Activated CD4-positive, alpha-beta T cell treated with anti-CD3 and anti-CD28 coated beads for 36 hours (primary cell): ENCODE measurements around the gene OBSCN. TPM values are rescaled to one million over a fixed set of nuclear protein-coding genes. Genes with fewer than 3 reads are reported as not detected.
A peak's percentile ranks its signal among the peaks of the same experiment; 100 is the strongest.

Experiments used
- ATAC-seq: fragments of 200-7000 bp; cut with Tn5 transposase; one replicate; pipeline ENCODE4 v1.10.0; 2021; ENCODE audit warnings: mild to moderate bottlenecking, moderate library complexity
- CTCF ChIA-PET: fragments of 350-600 bp; sonication (Branson Sonifier 250); formaldehyde crosslinking; loops from one replicate; lab custom pipeline; 2021; ENCODE audit warnings: antibody characterized with exemption; lab: Charles Lee
- POLR2A ChIA-PET: fragments of 350-600 bp; sonication (Branson Sonifier 250); formaldehyde crosslinking; loops from one replicate; lab custom pipeline; 2021; ENCODE audit warnings: antibody characterized with exemption, inconsistent platforms; lab: Charles Lee
- DNase-seq: peaks from one replicate; pipeline ENCODE4 v3.0.0-alpha.2; 2020
- H3K27ac Mint-ChIP-seq: one replicate; pipeline ENCODE4 v1.8.0; 2021; ENCODE audit warnings: mixed read lengths
- H3K27me3 Mint-ChIP-seq: one replicate; pipeline ENCODE4 v1.8.0; 2021; ENCODE audit warnings: mixed read lengths
- H3K36me3 Mint-ChIP-seq: one replicate; pipeline ENCODE4 v1.8.0; 2021; ENCODE audit warnings: low read depth, mixed read lengths
- H3K4me1 Mint-ChIP-seq: one replicate; pipeline ENCODE4 v1.8.0; 2021; ENCODE audit warnings: mixed read lengths
- H3K4me3 Mint-ChIP-seq: one replicate; pipeline ENCODE4 v1.8.0; 2021; ENCODE audit warnings: mild to moderate bottlenecking, moderate library complexity, mixed read lengths
- H3K9me3 Mint-ChIP-seq: one replicate; pipeline ENCODE4 v1.8.0; 2021; ENCODE audit warnings: low read depth, mixed read lengths
- intact Hi-C, 2 experiments: fragments of 100-400 bp; cut with DNase I in 1 of 2; cut with micrococcal nuclease in 1 of 2; formaldehyde crosslinking; loops; one replicate each; pipeline versions ENCODE4 v1.14.2 to v1.15.1; 2022 to 2024; cut with DNase I, micrococcal nuclease
- total RNA-seq, 2 experiments: library from RNA; stranded (reverse); gene quantifications; one replicate each; pipeline ENCODE4 v1.2.3, GENCODE V29; 2021

OBSCN gene
- total RNA-seq, 2 experiments from 2014 or later: 20.0 to 20.5 TPM

DNA sequence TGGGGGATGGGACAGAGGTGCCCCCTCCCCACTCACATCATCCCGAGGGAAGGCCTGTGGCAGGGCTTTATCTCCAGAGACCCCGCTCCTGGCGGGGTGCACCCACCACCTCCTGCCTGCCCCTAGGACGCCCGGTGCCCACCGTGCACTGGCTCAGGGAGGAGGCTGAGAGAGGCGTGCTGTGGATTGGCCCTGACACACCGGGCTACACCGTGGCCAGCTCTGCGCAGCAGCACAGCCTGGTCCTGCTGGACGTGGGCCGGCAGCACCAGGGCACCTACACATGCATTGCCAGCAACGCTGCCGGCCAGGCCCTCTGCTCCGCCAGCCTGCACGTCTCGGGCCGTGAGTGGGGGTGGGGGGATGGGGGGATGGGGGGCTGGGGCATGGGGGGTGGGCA lies 127.1 kb downstream of the OBSCN start:
- Mint-ChIP-seq H3K4me3 (no peak overlapping the region), H3K9me3 (no peaks in the 10 kb centered on the region), H3K4me1 (no peaks in the 10 kb centered on the region), H3K36me3 (peaks cover 5% of the 10 kb centered on the region), H3K27ac (no peak overlapping the region), H3K27me3 (no peaks in the 10 kb centered on the region)
- intact Hi-C loops: no loop called here
- ChIA-PET CTCF (no interaction called here), POLR2A (no interaction called here)
- ATAC-seq (no peak), DNase-seq (no peak)

DNA sequence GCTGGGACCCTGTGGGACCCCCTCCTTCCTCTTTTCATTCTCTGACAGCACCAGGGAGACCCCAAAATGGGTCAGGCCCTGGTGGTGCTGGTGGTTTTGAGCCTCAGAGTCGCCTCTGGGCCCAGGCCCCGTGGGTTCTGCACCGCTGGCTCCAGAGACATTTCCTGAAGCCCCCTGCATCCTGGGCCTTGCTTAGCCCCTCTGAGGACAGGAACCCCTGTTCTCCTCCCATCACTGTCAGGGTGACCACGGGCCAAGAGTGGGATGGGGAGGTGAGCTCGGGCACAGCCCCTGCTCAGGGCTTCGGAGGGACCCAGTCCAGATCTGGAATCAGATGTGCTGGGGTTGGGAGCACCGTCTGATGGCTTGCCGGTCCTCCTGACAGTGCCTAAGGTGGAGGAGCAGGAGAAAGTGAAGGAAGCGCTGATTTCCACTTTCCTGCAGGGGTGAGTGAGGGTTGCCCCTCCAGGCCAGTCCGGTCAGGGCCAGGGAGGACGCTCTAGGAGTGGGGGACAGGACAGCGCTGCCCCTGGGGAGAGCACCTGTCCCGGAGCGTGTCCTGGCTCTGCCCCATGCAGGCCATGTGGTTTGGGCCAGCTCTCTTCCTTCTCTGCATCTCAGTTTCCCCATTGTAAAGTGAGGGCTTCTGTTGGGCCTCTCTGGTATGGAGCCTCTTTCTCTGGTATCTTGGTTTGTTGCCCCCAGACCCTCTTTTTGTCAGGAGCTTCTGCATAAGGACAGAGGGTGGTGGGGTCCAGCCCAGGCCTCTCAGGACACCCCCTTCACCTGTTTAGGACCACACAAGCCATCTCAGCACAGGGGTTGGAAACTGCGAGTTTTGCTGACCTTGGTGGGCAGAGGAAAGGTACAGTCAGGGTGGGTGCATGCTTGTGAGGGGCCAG lies 127.8 kb downstream of the OBSCN start:
- H3K36me3 Mint-ChIP-seq: peaks cover 5% of the 10 kb centered on the region
- DNase-seq: no peak
- POLR2A ChIA-PET: no interaction called here
- no peaks in the 10 kb centered on the region for H3K4me1 Mint-ChIP-seq
- ATAC-seq: no peak
- intact Hi-C loops: no loop called here
- H3K27me3 Mint-ChIP-seq: no peaks in the 10 kb centered on the region
- no peak overlapping the region for H3K27ac Mint-ChIP-seq
- CTCF ChIA-PET: no interaction called here
- H3K4me3 Mint-ChIP-seq: no peak overlapping the region
- no peaks in the 10 kb centered on the region for H3K9me3 Mint-ChIP-seq

DNA sequence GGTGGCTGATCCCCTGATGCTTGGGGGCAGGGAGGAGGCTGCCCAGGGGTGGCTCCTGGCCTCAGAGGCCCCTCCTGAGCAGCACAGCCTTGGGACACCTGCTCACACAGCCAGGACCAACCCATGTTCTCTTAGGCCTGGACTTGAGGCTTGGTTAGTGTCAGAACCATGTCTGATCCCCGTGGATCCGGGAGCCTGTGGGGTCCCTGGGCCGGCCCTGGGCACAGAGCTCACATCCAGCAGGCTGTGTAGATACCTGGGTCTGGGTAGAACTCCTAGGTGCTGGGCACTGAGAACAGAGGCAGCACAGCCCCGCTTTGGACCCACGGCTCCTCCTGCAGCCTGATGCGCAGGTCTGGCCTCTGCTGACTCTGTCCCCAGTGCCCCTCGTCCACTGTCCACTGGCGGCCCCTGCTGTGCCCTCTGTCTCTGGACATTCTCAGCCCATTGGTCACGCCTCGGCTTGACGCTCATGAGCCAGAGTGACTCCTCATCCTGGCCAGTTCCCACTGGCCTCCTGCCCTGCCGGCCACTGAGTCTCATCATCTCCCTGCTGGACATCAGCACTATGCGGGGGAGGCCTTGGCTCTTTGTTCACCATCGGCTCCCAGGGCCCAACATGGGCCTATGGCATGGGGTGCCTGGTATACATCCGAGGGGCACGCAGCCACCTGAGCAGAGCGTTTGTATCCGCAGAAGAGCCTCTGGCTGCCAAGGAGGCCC lies 128.6 kb downstream of the OBSCN start:
- Mint-ChIP-seq H3K4me1 (no peaks in the 10 kb centered on the region), H3K27ac (no peak overlapping the region), H3K36me3 (peaks cover 5% of the 10 kb centered on the region), H3K4me3 (no peak overlapping the region), H3K27me3 (no peaks in the 10 kb centered on the region), H3K9me3 (no peaks in the 10 kb centered on the region)
- ATAC-seq: no peak
- intact Hi-C loops: no loop called here
- CTCF ChIA-PET: no interaction called here
- POLR2A ChIA-PET: no interaction called here
- no peak for DNase-seq

DNA sequence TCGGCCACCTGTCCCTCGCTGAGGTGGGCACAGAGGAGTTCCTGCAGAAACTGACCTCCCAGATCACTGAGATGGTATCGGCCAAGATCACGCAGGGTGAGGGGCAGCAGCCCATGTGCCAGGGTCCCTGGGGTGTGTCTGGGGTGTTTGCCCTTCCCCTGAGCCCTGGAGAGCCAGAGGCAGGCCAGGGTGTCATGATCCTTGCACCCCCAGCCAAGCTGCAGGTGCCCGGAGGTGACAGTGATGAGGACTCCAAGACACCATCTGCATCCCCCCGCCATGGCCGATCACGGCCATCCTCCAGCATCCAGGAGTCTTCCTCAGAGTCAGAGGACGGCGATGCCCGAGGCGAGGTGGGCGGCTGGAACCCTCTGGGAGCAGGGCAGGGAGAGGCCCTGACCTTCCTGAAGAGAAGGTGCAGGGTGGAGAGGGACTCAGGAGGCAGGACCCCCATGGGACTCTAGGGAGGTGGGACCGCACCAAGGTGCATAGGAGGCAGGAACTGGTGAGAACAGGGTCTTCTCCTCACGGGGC lies 129.3 kb downstream of the OBSCN start:
- ChIA-PET POLR2A (no interaction called here), CTCF (no interaction called here)
- Mint-ChIP-seq H3K27ac (no peak overlapping the region), H3K4me3 (no peak overlapping the region), H3K4me1 (no peaks in the 10 kb centered on the region), H3K36me3 (peaks cover 5% of the 10 kb centered on the region), H3K9me3 (no peaks in the 10 kb centered on the region), H3K27me3 (no peaks in the 10 kb centered on the region)
- ATAC-seq (no peak), DNase-seq (no peak)
- intact Hi-C loops: no loop called here

DNA sequence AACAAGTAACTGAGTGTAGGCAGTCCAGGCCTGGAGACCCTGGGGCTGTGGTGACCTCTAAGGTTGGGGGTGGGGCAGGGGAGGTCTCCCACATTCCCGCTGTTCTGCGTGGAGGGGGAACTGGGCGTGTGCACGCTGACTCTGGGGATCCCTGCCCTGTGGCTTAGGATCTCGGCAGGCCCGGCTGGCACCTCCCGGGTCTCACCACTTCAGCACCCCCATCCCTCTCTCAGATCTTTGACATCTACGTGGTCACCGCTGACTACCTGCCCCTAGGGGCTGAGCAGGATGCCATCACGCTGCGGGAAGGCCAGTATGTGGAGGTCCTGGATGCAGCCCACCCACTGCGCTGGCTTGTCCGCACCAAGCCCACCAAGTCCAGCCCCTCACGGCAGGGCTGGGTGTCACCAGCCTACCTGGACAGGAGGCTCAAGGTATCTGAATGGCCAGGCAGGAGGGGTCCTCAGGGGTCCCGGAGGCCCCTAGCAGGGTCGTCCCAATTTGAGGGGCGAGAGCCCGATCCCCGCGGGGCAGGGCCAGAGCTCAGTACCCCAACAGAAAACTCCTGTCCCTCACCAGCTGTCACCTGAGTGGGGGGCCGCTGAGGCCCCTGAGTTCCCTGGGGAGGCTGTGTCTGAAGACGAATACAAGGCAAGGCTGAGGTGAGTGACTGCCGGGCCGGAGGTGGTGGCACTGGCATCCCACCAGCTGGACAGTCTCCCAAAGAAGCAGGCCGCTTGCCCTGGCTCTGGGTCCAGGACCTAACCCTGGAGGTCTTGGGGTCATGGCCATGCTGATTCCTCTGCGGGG lies 130.1 kb downstream of the OBSCN start:
- H3K4me3 Mint-ChIP-seq: no peak overlapping the region
- no peak overlapping the region for H3K27ac Mint-ChIP-seq
- ChIA-PET CTCF (no interaction called here), POLR2A (no interaction called here)
- ATAC-seq: no peak
- peaks cover 5% of the 10 kb centered on the region for H3K36me3 Mint-ChIP-seq
- no peaks in the 10 kb centered on the region for H3K27me3 Mint-ChIP-seq
- intact Hi-C loops: no loop called here
- H3K4me1 Mint-ChIP-seq: no peaks in the 10 kb centered on the region
- peak; percentile 3 for DNase-seq
- no peaks in the 10 kb centered on the region for H3K9me3 Mint-ChIP-seq

DNA sequence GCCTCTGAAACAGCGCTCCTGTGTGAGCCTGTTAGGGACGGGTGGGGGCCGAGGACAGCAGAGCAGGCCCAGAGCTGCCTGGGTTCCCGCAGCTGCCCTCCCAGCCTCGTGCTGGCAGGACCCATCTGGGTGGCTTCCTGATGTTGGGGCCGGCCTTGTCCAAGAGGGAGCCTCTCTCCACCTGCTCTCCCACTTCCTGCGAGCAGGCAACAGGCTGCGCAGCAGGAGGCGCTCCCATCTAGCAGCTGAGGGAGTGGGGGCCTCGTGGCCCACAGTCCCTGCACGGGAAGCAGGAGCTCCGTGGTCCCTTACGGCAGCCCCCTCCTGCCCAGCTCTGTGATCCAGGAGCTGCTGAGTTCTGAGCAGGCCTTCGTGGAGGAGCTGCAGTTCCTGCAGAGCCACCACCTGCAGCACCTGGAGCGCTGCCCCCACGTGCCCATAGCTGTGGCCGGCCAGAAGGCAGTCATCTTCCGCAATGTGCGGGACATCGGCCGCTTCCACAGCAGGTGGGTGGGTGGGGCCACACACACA lies 130.7 kb downstream of the OBSCN start:
- H3K9me3 Mint-ChIP-seq: peaks cover under 1% of the 10 kb centered on the region
- no peak overlapping the region for H3K4me3 Mint-ChIP-seq
- H3K27me3 Mint-ChIP-seq: no peaks in the 10 kb centered on the region
- ATAC-seq (no peak), DNase-seq (peak; percentile 2)
- ChIA-PET CTCF (no interaction called here), POLR2A (no interaction called here)
- intact Hi-C loops: no loop called here
- H3K27ac Mint-ChIP-seq: no peak overlapping the region
- peaks cover 9% of the 10 kb centered on the region for H3K36me3 Mint-ChIP-seq
- no peaks in the 10 kb centered on the region for H3K4me1 Mint-ChIP-seq

DNA sequence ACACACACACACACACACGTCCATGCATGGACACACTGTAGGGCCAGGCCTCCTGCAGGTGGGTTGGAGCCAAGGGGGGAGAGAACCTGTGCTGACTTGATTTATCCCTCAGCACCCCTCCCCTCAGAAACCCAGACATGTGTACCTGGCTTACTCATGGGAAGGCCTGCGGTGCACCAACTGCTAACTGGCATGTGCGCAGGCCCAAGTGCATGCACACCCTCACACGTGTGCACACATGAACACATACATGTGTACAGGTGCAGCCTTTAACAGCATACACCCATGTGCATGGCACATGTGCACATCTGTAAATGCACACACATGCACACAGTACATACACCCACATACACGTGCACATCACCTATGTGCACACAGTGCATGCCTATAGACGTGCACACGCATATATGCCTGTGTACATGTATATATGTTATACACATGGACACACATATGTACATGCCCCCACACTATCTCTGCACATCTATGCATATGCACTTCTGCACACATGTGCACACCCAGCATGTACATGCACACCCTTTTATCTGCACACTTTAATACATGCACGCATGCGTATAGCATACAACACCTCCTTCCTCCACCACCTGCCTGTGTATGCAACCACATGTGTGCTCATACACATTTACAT lies 131.3 kb downstream of the OBSCN start:
- CTCF ChIA-PET: no interaction called here
- no peaks in the 10 kb centered on the region for H3K27me3 Mint-ChIP-seq
- H3K36me3 Mint-ChIP-seq: peaks cover 15% of the 10 kb centered on the region
- no peak overlapping the region for H3K4me3 Mint-ChIP-seq
- no peaks in the 10 kb centered on the region for H3K4me1 Mint-ChIP-seq
- POLR2A ChIA-PET: no interaction called here
- intact Hi-C loops: no loop called here
- peaks cover 6% of the 10 kb centered on the region for H3K9me3 Mint-ChIP-seq
- DNase-seq (no peak), ATAC-seq (no peak)
- no peak overlapping the region for H3K27ac Mint-ChIP-seq

DNA sequence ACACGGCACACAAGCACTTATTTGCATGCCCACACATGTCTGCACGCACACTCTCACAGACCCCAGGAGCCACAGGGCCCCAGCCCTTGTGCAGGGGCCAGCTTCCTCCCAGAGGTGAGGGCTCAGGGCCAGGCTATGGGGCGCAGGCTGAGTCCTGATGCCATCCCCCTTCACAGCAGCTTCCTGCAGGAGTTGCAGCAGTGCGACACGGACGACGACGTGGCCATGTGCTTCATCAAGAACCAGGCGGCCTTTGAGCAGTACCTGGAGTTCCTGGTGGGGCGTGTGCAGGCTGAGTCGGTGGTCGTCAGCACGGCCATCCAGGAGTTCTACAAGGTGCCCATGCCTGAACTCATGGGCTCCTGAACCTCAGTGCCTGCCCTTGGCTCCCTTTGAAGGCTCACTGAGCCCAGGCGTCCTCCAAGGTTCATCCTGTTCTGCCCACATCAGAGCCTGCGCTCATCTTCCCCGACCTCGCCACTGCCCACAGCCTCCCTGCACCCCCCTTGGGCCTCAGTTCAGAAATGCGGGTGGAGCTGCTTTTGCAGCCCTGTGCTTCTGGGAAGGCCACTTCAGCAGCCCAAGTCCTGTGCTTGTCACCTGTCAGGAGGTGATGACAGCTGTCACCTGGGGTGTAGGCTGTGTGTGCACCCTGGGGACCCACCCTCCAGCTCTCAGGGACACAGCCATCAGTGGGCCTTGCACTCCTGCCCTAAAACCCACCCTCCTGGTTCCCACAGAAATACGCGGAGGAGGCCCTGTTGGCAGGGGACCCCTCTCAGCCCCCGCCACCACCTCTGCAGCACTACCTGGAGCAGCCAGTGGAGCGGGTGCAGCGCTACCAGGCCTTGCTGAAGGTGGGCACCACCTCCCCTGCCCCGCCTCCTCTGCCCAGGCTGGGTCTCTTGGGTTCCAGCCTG lies 132.2 kb downstream of the OBSCN start:
- no peak for ATAC-seq
- peaks cover 19% of the 10 kb centered on the region for H3K36me3 Mint-ChIP-seq
- no peak overlapping the region for H3K4me3 Mint-ChIP-seq
- H3K27me3 Mint-ChIP-seq: no peaks in the 10 kb centered on the region
- DNase-seq: peak; percentile 3
- ChIA-PET POLR2A (no interaction called here), CTCF (no interaction called here)
- H3K9me3 Mint-ChIP-seq: peaks cover 7% of the 10 kb centered on the region
- H3K27ac Mint-ChIP-seq: no peak overlapping the region
- no peaks in the 10 kb centered on the region for H3K4me1 Mint-ChIP-seq
- intact Hi-C loops: no loop called here

DNA sequence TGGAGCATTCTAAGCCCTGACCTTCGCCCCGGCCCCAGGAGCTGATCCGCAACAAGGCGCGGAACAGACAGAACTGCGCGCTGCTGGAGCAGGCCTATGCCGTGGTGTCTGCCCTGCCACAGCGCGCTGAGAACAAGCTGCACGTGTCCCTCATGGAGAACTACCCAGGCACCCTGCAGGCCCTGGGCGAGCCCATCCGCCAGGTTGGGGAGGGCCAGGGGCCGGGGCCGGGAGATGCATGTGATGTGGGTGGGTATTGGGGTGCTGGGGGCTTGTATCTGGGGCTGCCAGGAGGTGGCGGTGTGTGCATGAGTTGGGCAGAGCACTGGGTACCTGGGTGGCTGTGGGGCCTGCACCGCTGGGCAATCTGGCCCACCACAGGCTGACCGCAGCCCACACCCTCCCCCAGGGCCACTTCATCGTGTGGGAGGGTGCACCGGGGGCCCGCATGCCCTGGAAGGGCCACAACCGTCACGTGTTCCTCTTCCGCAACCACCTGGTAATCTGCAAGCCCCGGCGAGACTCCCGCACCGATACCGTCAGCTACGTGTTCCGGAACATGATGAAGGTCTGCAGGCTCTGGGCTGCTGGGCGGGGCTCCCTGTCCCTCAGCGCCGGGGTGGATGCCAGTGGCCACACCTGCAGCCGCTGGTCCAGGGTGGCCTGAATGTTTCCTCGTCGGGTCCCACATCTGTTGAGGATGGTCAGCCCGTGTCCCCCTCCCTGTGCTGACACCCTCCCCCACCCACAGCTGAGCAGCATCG lies 133.0 kb downstream of the OBSCN start:
- intact Hi-C loops: no loop called here
- ChIA-PET CTCF (no interaction called here), POLR2A (no interaction called here)

DNA sequence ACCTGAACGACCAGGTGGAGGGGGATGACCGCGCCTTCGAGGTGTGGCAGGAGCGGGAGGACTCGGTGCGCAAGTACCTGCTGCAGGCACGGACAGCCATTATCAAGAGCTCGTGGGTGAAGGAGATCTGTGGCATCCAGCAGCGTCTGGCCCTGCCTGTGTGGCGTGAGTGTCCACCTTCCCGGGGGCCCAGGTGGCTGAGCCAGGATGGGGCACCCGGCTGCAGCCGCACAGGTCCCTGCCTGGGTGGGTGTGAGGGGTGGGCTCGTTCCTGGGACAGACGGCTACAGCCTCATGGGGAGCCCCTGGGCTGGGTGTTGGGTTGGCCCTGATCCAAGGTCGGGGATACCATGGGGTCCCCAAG lies 133.6 kb downstream of the OBSCN start:
- ChIA-PET CTCF (no interaction called here), POLR2A (no interaction called here)
- DNase-seq (no peak), ATAC-seq (no peak)
- no peak overlapping the region for H3K27ac Mint-ChIP-seq
- H3K4me1 Mint-ChIP-seq: no peaks in the 10 kb centered on the region
- H3K36me3 Mint-ChIP-seq: peaks cover 19% of the 10 kb centered on the region
- intact Hi-C loops: no loop called here
- H3K4me3 Mint-ChIP-seq: no peak overlapping the region
- H3K27me3 Mint-ChIP-seq: no peaks in the 10 kb centered on the region
- peaks cover 7% of the 10 kb centered on the region for H3K9me3 Mint-ChIP-seq

More for the DNA sequence above, 133.0 kb downstream of the OBSCN start:
- Mint-ChIP-seq H3K4me3 (no peak overlapping the region), H3K4me1 (no peaks in the 10 kb centered on the region), H3K9me3 (peaks cover 7% of the 10 kb centered on the region), H3K27ac (no peak overlapping the region), H3K27me3 (no peaks in the 10 kb centered on the region), H3K36me3 (peaks cover 19% of the 10 kb centered on the region)
- DNase-seq (peak; percentile 26), ATAC-seq (peak; percentile 36)
